Suprapubic skin (tissue), 4 donors: ENCODE measurements around the gene SF3A2. TPM values are rescaled to one million over a fixed set of nuclear protein-coding genes. Genes with fewer than 3 reads are reported as not detected.

ENCODE experiments used
- DNase-seq, 2 donors: peaks; one replicate each; pipeline ENCODE4 v3.0.0-alpha.2; 2019; ENCODE audit warnings: low spot score in 2 of 2
- H3K27ac ChIP-seq: fragments of 200-600 bp; sonication (generic); one replicate; pipeline ENCODE4 v1.5.1; 2019
- H3K27me3 ChIP-seq: fragments of 200-600 bp; sonication (generic); one replicate; pipeline ENCODE4 v1.5.1; 2019
- H3K36me3 ChIP-seq: fragments of 200-600 bp; sonication (generic); one replicate; pipeline ENCODE4 v1.5.1; 2019
- H3K4me1 ChIP-seq: fragments of 200-600 bp; sonication (generic); one replicate; pipeline ENCODE4 v1.5.1; 2019
- H3K4me3 ChIP-seq: fragments of 200-600 bp; sonication (generic); one replicate; pipeline ENCODE4 v1.5.1; 2019; ENCODE audit warnings: mild to moderate bottlenecking
- H3K9me3 ChIP-seq: fragments of 200-600 bp; sonication (generic); one replicate; pipeline ENCODE4 v1.5.1; 2019
- EP300 ChIP-seq: sonication (generic); formaldehyde crosslinking; IDR thresholded peaks from one replicate; pipeline ENCODE4 v1.6.1; 2017; ENCODE audit warnings: antibody characterized with exemption
- POLR2A ChIP-seq, 2 donors: fragments of 450-650 bp; IDR thresholded peaks; one replicate each; pipeline ENCODE4 v1.6.1; 2017; ENCODE audit warnings: antibody characterized with exemption in 2 of 2, mild to moderate bottlenecking in 2 of 2, moderate library complexity in 2 of 2
- POLR2AphosphoS5 ChIP-seq, 3 donors: sonication (generic); formaldehyde crosslinking; IDR thresholded peaks; one replicate each; pipeline ENCODE4 v1.6.1; 2017; ENCODE audit warnings: antibody characterized with exemption in 3 of 3
- WGBS: methylation state at CpG from one replicate; pipeline ENCODE4 v1.1.5; 2018; 5-methylcytosine and 5-hydroxymethylcytosine counted together
- total RNA-seq, 4 donors: library from RNA; depleted of rRNA; stranded (reverse); fragments of >200 nt; gene quantifications; one replicate each; pipeline ENCODE4 v1.1.0, GENCODE V29; 2016
- TF ChIP-seq, protein P1 (sequence below), 2 donors: fragments of 200-600 bp in 1 of 2; fragments of 450-650 bp in 1 of 2; sonication (generic) in 1 of 2; IDR thresholded peaks; one replicate each; pipeline ENCODE4 v1.5.1; 2016 to 2019; ENCODE audit warnings: antibody characterized with exemption in 2 of 2, mild to moderate bottlenecking in 1 of 2, moderate library complexity in 1 of 2

The SF3A2 gene
- total RNA-seq, 4 donors from 2014 or later, result 48.0 to 103 (median 64.8) TPM

DNA sequence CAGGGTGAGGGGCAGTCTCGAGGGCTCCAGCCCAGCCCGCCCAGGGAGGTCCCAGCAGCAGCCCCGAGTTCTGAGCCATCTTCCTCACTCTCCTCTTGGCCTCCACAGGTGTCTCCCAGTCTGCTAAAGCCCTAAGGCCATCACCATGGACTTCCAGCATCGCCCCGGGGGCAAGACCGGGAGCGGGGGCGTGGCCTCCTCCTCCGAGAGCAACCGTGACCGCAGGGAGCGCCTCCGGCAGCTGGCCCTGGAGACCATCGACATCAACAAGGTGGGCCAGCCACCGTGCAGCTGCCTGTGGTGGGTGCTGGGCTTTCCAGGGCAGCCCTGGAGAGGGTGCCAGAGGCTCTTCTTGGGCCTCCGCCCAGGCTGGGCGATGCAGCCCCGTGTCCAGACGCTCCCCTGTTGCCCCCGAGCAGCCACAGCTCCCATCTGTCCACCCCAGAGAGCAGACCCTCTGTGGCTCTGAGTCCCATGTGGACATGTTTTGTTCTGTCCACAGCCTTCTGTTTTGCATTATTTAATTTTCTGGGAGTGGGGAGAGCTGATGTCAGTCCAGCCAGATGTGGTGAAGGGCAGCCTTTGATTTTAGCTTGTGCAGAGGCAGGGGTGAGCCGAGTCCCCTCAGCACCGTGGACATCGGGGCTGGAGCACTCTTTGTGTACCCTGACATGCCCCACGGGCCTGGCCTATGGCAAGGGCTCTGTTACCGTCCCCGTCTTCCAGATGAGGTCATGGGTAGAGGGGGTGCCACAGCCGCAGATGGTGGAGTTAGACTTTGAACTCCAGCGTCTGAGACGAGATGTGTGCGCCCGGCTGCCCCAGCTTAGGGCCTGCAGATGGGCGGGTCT is 6.9 kb downstream of the SF3A2 start:
- Histone ChIP-seq H3K4me1 (peaks cover 47% of the 10 kb centered on the region), H3K27ac (no peak overlapping the region), H3K27me3 (no peaks in the 10 kb centered on the region), H3K4me3 (no peak overlapping the region), H3K9me3 (no peaks in the 10 kb centered on the region), H3K36me3 (peaks cover 55% of the 10 kb centered on the region)
- WGBS, result 75% methylated on average over 17 of the region's 32 CpGs
- no peak for DNase-seq
- TF ChIP-seq EP300, result no peak
- TF ChIP-seq POLR2AphosphoS5 (IDR thresholded peaks at IDR 0.05), result no peak
- TF ChIP-seq, protein P1, sequence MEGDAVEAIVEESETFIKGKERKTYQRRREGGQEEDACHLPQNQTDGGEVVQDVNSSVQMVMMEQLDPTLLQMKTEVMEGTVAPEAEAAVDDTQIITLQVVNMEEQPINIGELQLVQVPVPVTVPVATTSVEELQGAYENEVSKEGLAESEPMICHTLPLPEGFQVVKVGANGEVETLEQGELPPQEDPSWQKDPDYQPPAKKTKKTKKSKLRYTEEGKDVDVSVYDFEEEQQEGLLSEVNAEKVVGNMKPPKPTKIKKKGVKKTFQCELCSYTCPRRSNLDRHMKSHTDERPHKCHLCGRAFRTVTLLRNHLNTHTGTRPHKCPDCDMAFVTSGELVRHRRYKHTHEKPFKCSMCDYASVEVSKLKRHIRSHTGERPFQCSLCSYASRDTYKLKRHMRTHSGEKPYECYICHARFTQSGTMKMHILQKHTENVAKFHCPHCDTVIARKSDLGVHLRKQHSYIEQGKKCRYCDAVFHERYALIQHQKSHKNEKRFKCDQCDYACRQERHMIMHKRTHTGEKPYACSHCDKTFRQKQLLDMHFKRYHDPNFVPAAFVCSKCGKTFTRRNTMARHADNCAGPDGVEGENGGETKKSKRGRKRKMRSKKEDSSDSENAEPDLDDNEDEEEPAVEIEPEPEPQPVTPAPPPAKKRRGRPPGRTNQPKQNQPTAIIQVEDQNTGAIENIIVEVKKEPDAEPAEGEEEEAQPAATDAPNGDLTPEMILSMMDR (IDR thresholded peaks at IDR 0.05), result no peak
- TF ChIP-seq POLR2A (IDR thresholded peaks at IDR 0.05), result no peak

DNA sequence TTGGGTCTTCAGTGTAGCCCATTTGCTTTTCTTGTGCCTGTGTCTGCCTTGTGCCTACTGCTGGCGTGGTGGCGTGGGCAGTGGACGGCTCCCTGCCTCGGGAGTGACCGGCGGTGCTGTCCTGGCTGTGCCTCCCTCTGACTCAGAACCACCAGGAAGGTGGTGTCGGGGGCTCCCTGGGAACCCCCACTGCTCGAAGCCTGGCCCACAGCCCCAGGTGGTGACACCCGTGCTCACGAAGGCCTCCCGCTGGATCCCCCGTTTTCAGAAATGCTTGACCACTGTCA is 7.4 kb downstream of the SF3A2 start:
- no peak for DNase-seq
- Histone ChIP-seq H3K4me1 (peaks cover 41% of the 10 kb centered on the region), H3K27me3 (peaks cover under 1% of the 10 kb centered on the region), H3K4me3 (no peak overlapping the region), H3K27ac (no peak overlapping the region), H3K36me3 (peaks cover 61% of the 10 kb centered on the region), H3K9me3 (no peaks in the 10 kb centered on the region)
- WGBS, result 85% methylated on average over 6 of the region's 12 CpGs
- TF ChIP-seq POLR2A (IDR thresholded peaks at IDR 0.05) (no peak), EP300 (no peak), POLR2AphosphoS5 (IDR thresholded peaks at IDR 0.05) (no peak)
- TF ChIP-seq, protein P1 (IDR thresholded peaks at IDR 0.05), result no peak

DNA sequence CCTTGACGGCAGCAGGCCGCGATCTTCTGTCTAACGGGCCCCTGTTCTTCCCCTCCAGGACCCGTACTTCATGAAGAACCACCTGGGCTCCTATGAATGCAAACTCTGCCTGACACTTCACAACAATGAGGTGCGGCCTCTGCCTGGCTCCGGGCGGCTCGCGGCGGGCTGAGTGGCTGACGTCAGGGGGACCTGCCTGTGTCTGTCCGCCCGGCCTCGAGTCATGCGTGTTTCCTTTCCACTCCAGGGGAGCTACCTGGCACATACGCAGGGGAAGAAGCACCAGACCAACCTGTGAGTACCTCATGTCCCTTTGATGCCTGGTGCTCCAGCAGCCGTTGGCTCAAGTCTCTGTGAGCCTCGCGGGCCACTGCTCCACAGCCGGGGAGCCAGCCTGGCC is 7.9 kb downstream of the SF3A2 start:
- Histone ChIP-seq H3K4me1 (peaks cover 39% of the 10 kb centered on the region), H3K27me3 (peaks cover 5% of the 10 kb centered on the region), H3K36me3 (peaks cover 63% of the 10 kb centered on the region), H3K27ac (no peak overlapping the region), H3K9me3 (no peaks in the 10 kb centered on the region), H3K4me3 (no peak overlapping the region)
- 94% methylated on average over 6 of the region's 21 CpGs for WGBS
- DNase-seq, result no peak
- no peak for TF ChIP-seq POLR2AphosphoS5 (IDR thresholded peaks at IDR 0.05)
- no peak for TF ChIP-seq EP300

DNA sequence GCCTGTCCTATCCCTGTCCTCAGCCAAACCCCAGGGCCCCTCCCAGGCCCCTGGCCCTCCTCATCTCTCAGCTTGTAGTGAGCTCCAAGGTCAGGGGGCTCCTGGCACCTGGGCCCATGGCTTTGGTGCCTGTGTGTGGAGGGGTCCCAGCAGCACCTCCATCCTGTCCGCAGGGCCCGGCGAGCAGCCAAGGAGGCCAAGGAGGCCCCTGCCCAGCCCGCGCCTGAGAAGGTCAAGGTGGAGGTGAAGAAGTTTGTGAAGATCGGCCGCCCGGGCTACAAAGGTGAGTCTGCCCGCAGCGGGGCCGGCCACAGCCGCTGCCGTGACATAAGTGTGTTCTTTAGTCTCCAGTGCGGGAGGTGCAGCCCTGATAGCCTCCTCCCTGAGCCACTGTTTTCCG is 8.6 kb downstream of the SF3A2 start:
- WGBS, result 100% methylated on average over 2 of the region's 15 CpGs
- no peak overlapping the region for H3K27ac ChIP-seq
- peaks cover 40% of the 10 kb centered on the region for H3K4me1 ChIP-seq
- H3K27me3 ChIP-seq, result peaks cover 13% of the 10 kb centered on the region
- H3K4me3 ChIP-seq, result no peak overlapping the region
- no peak for DNase-seq
- TF ChIP-seq POLR2A (IDR thresholded peaks at IDR 0.05) (no peak), EP300 (no peak), POLR2AphosphoS5 (IDR thresholded peaks at IDR 0.05) (no peak)
- TF ChIP-seq, protein P1 (IDR thresholded peaks at IDR 0.05), result no peak
- H3K36me3 ChIP-seq, result peaks cover 63% of the 10 kb centered on the region
- H3K9me3 ChIP-seq, result no peaks in the 10 kb centered on the region

DNA sequence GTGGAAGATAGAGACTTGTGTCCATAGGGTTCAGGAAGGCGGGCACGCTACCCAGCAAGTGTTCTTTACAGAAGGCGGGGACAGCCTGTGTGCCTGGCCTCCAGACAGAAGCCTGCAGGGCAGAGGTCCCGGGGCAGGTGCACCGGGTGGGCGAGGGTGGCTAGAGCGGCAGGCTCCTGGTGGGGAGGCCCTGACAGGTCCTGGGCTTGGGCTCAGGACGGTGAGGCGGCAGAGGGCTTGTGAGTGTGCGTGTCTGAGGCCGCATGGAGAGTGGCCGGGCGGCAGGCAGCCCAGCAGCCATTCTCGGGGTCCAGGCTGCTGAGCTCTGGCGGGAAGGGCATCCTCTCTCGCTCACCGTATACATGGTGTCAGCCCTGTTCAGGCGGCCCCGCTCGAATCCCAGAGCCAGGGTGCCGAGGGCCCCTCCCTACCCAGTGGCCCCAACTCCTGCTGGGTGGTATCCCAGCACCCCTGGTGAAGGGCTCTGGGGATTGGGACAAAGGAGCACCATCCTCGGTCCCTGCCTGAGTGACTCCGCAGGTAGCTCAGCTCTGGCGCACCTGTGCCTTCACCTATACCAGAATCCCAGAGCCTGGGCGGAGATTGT is 9.5 kb downstream of the SF3A2 start:
- TF ChIP-seq, protein P1 (IDR thresholded peaks at IDR 0.05), result no peak
- no peak for TF ChIP-seq POLR2A (IDR thresholded peaks at IDR 0.05)
- peaks cover 63% of the 10 kb centered on the region for H3K36me3 ChIP-seq
- no peak overlapping the region for H3K27ac ChIP-seq
- peaks cover 21% of the 10 kb centered on the region for H3K27me3 ChIP-seq
- no peak overlapping the region for H3K4me3 ChIP-seq
- H3K4me1 ChIP-seq, result peaks cover 40% of the 10 kb centered on the region
- no peak for DNase-seq
- no peaks in the 10 kb centered on the region for H3K9me3 ChIP-seq
- WGBS, result 88% methylated on average over 5 of the region's 25 CpGs
